Measurements from ENCODE around the gene MAP3K6. TPM values are rescaled to one million over a fixed set of nuclear protein-coding genes. Genes with fewer than 3 reads are reported as not detected.

MAP3K6 gene
- total RNA-seq, 1 experiment from 2014 or later = 25.1 TPM

GRCh38 chr1:27341525-27342252, 25.1 kb downstream of the MAP3K6 start, which contains the start of gene SYTL1:
SYTL1 (plus strand) TSS chr1:27342022; CDS start chr1:27345335, 3,313 bp downstream.
- peak within 1 kb of the TSS; percentile 72; the same call in 1 of the 2 replicates for H2AFZ ChIP-seq
- intact Hi-C loops (cut with micrococcal nuclease; ENCODE audit: unreplicated experiment) = no loop called here
- H3K36me3 ChIP-seq (ENCODE audit: low read depth) = no peaks in the 10 kb centered on the region
- DNase-seq = peak; percentile 64 to 82
- H3K4me3 ChIP-seq = peak within 1 kb of the TSS; percentile 70
- peak within 1 kb of the TSS; percentile 97 for H3K4me2 ChIP-seq
- H3K27ac ChIP-seq = peak within 1 kb of the TSS; percentile 77
- TF ChIP-seq CTCF (conservative IDR thresholded peaks at IDR 0.05) (no peak), EZH2 (IDR thresholded peaks at IDR 0.05; ENCODE audit: low read depth) (no peak)
- no peaks in the 10 kb centered on the region for H4K20me1 ChIP-seq (ENCODE audit: insufficient read depth)
- peaks cover 23% of the 10 kb centered on the region; the same call in 1 of the 2 replicates for H3F3A ChIP-seq (ENCODE audit: insufficient read depth, low read depth)
- no peaks in the 10 kb centered on the region for H3K9me2 ChIP-seq (ENCODE audit: insufficient read depth)
- ChIA-PET POLR2A (ENCODE audit: unreplicated experiment) (interaction anchor here (0.6 to 0.7 kb wide), 3 partner anchors 20 to 25 kb away, joined by 3 to 7 read pairs (median 4); partner anchors contain the start of gene MAP3K6), CTCF (no interaction called here)
- no TSS peak for BruUV-seq (replicated peaks)
- no peaks in the 10 kb centered on the region for H3K9me3 ChIP-seq (ENCODE audit: insufficient read depth, low read depth)
- no peaks in the 10 kb centered on the region for H3K27me3 ChIP-seq (ENCODE audit: insufficient read depth, low read depth)
- peaks cover 24% of the 10 kb centered on the region for H3K4me1 ChIP-seq (replicated peaks; ENCODE audit: insufficient read depth)
- H3K79me2 ChIP-seq (ENCODE audit: low read depth) = no peaks in the 10 kb centered on the region

GRCh38 chr1:27339213-27339612, 27.5 kb downstream of the MAP3K6 start:
- no peaks in the 10 kb centered on the region for H3K27me3 ChIP-seq (ENCODE audit: insufficient read depth, low read depth)

GRCh38 chr1:27338751-27339150, 28.0 kb downstream of the MAP3K6 start:
- Histone ChIP-seq H3K4me2 (no peak overlapping the region), H3K27me3 (ENCODE audit: insufficient read depth, low read depth) (no peaks in the 10 kb centered on the region), H3K4me3 (no peak overlapping the region), H3F3A (ENCODE audit: insufficient read depth, low read depth) (peaks cover 19% of the 10 kb centered on the region; the same call in 1 of the 2 replicates), H3K27ac (no peak overlapping the region), H3K4me1 (replicated peaks; ENCODE audit: insufficient read depth) (peaks cover 24% of the 10 kb centered on the region), H3K9me3 (ENCODE audit: insufficient read depth, low read depth) (no peaks in the 10 kb centered on the region), H2AFZ (no peak overlapping the region), H3K79me2 (ENCODE audit: low read depth) (no peaks in the 10 kb centered on the region), H4K20me1 (ENCODE audit: insufficient read depth) (no peaks in the 10 kb centered on the region), H3K9me2 (ENCODE audit: insufficient read depth) (no peaks in the 10 kb centered on the region), H3K36me3 (ENCODE audit: low read depth) (no peaks in the 10 kb centered on the region)
- TF ChIP-seq CTCF (conservative IDR thresholded peaks at IDR 0.05) (no peak), EZH2 (IDR thresholded peaks at IDR 0.05; ENCODE audit: low read depth) (no peak)
- DNase-seq = no peak
- intact Hi-C loops (cut with micrococcal nuclease; ENCODE audit: unreplicated experiment) = no loop called here
- CTCF ChIA-PET = interaction anchor here (0.6 to 0.7 kb wide), 2 partner anchors 9 to 332 kb away, joined by 14 read pairs; no protein-coding TSS in a partner anchor
- BruUV-seq (replicated peaks) = no TSS peak
- POLR2A ChIA-PET (ENCODE audit: unreplicated experiment) = no interaction called here

More at GRCh38 chr1:27339213-27339612, 27.5 kb downstream of the MAP3K6 start:
- intact Hi-C loops (cut with micrococcal nuclease; ENCODE audit: unreplicated experiment) = no loop called here
- Histone ChIP-seq H3K9me2 (ENCODE audit: insufficient read depth) (no peaks in the 10 kb centered on the region), H4K20me1 (ENCODE audit: insufficient read depth) (no peaks in the 10 kb centered on the region), H3K36me3 (ENCODE audit: low read depth) (no peaks in the 10 kb centered on the region), H3K4me3 (no peak overlapping the region), H3F3A (ENCODE audit: insufficient read depth, low read depth) (peaks cover 23% of the 10 kb centered on the region; the same call in 1 of the 2 replicates), H3K27ac (no peak overlapping the region), H3K4me2 (no peak overlapping the region), H3K79me2 (ENCODE audit: low read depth) (no peaks in the 10 kb centered on the region), H3K4me1 (replicated peaks; ENCODE audit: insufficient read depth) (peaks cover 24% of the 10 kb centered on the region), H2AFZ (no peak overlapping the region), H3K9me3 (ENCODE audit: insufficient read depth, low read depth) (no peaks in the 10 kb centered on the region)
- BruUV-seq (replicated peaks) = no TSS peak
- no peak for DNase-seq
- no peak for TF ChIP-seq CTCF (conservative IDR thresholded peaks at IDR 0.05)
- no peak for TF ChIP-seq EZH2 (IDR thresholded peaks at IDR 0.05; ENCODE audit: low read depth)
- ChIA-PET POLR2A (ENCODE audit: unreplicated experiment) (no interaction called here), CTCF (no interaction called here)

All from PC-9 (cell line).